GM19372 (cell line): Measurements from ENCODE around the gene AGXT2.
"Not testable (repeated sequence)": the region's sequence is repeated elsewhere in the genome, so short reads cannot be mapped to it uniquely, and the experiment has no call there.

Experiments
- ATAC-seq: cut with Tn5 transposase; IDR thresholded peaks from one replicate; pipeline ENCODE4 v1.9.1; 2021; ENCODE audit warnings: mild to moderate bottlenecking, low read depth, moderate library complexity; ENCODE audit not compliant: unreplicated experiment

AGXT2 gene

DNA sequence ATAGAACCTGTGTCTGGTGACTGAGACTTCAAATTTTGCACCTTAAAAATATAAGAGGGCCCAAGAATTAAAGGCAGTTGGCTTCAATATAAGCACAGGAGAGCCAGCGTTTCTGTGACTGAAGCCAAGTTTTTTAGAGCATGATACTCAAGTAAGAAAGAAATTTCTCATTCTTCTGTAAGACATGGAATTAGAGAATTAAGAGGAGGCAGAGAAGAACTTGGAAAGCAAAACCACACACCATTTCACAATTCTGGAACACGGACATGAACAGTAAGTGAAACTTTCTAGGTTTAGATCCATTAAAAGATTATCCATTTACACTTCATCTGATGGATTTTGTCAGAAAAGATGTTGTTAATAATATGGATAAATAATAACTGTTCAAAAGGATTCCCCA, 8.9 kb upstream of the AGXT2 start:
- ATAC-seq: no peak

DNA sequence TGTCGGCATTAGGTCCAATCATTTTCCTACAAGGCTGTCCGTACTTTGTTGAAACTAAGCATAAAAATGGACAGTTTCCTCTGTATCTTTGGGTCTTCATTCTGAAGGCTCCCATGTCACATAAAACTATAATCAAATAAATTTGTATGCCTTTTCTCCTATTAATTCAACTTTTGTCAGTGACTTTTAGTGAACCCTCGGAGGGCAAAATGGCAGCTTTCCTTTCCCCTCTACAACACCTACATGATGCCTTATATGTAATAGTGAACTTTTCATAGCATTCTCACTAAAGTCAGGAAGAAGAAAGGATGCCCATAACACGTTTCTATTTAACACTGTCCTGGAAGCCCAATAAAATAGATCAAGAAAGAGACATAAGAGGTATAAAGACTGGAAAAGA, 5.1 kb upstream of the AGXT2 start:
- no peak for ATAC-seq

DNA sequence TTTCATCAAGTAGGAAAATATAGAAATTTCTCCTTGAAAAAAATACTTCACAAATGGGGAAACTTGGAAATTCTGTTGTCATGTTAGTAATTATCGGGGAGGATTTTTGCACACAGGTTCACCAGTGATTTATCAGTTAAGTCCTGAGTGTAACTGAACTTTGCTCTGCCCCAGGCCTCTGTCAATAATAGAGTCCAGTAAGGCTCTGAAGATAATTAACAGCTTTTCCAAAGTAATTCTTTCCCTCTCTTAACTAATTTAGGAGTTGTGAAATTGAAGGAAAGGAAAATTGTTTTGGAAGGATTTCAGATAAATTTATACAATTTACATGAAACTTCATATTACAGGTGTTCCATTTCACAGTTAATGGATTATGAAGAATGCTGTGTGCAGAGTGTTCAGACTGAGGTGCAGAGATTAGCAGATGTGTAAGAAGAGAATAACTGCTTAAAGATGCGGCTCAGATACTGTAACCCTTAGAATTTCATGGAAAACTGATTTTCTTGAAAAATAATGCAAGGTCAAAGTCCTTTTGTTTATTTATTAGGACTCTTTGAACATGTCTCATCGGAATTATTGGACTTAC, 2.9 kb upstream of the AGXT2 start:
- ATAC-seq: no peak

DNA sequence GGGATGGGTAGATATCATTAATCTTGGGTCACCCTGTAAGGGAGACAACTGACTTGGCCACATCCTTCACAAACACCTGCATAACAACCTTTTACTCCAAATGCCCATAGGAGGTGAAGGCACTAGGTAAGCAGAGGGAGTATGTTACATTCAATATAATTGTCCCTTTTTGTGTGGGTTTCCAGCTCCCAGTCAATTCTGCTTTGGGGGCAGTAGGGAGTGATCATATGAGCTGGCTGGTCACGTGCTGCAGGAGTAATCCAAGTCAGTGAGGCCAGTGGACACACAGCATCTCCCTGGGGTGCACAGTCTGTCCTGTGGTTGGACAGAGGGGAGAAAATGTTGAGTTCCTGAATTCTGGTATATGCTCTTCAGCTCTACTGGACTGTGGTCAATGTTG, 1.2 kb upstream of the AGXT2 start:
- no peak for ATAC-seq

DNA sequence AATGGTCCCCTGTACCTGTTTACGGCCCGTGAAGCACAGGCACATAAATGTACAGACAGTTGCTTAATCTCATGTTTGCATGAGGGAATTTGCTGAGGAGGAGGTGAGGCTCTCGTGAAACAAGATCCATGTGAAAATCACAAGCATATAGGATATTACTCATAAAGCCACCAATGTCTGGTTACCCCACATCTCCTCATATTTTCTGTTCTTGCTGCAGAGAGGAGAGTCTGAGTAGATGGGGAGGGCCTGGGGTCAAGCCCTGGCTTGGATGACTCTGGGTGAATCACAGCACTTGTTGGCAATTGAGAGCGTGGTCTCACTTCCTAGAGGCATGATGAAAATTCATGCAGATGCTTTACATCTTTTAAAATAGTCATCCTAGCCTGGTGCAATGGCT, 975 bp downstream of the AGXT2 start:
- ATAC-seq: no peak

DNA sequence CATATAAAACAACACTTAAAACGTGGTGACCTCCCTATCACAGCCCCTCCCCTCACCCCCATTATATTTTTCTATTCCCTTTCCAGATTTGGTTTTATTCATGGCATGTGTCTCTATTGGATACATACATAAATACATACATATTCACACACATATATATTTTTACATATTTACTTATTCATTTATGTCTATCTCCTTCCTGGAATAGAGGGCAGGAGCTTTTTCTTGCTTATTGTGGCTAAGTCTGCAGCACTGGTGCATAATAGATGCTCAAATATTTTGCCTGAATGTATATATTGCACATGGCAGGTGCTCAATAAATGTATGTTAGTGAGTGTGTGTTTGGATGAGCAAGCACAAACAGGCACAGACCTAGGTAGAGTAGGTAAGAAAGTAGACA, 2.5 kb downstream of the AGXT2 start:
- no peak for ATAC-seq

DNA sequence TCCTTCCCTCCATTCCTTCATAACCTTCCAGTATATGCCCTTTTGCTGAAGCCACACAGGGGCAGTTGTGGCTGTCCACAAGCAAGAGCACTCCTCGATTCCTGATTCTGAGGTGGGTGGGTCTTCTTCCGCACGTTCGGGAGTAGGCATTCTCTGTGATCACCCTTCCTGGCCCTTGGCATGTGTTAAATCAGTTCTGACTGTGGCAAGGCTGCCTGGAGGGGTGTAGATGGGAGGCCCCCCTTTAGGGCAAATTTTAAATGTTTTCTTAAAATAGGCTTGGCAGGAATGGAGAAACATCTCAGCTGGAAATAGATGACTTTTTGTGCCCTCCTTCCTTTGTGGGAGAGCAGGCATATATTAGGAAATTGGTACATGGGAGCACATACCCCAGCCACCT, 3.1 kb downstream of the AGXT2 start:
- ATAC-seq: no peak

DNA sequence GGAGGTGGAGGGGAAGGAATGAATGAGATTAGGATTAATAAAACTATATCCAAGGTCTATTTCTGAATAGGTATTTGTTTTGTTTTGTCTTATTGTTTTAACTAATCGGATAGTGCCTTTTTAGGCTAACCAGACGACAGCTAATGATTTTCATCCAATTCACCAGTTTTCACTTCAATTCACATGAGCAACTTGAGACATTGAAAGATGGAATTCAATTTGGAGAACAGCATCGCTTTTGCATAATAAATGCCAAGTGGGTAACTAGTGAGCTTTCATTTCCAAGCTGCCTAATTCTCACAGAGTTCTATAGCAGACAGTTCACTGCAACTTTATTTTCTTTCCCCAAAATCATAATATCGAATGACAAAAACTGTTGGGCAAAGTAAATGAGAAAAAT, 5.0 kb downstream of the AGXT2 start:
- ATAC-seq: no peak

DNA sequence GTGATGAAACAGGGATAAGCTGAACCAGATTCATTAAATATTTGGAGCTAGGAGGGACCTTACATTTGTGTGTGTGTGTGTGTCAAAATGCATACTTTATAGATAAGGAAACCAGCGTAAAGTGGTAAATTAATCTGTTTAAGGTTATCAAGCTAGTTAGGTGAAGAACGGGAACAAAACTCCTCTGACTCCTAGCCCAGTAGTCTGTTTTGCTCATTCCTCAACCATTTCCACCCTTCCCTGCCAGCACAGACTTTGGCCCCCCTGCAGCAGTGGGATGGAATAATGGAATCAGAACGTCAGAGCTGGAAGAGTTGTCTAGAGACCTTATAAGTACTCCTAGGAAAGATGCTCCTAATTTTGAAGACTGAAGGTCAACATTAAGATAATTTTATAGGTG, 6.5 kb downstream of the AGXT2 start:
- ATAC-seq: no peak

DNA sequence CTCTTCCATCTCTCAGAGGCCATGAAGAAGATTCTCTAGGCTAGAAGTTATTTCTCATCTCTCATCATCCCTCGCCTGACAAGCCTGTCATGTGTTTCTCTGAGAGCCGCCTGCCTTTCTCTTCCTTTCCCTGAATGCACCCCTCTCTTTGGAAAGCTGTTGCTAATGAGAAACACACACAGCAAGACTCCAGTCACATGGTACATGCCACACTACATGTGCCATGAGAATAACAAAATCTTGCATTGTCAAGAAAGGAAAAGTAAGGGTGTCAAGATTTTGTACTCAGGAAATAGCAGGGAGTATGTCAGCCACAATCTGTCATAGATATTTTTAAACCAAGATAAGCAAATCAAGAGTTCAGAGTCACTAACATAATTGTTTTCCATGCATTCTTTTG, 8.9 kb downstream of the AGXT2 start:
- no peak for ATAC-seq

DNA sequence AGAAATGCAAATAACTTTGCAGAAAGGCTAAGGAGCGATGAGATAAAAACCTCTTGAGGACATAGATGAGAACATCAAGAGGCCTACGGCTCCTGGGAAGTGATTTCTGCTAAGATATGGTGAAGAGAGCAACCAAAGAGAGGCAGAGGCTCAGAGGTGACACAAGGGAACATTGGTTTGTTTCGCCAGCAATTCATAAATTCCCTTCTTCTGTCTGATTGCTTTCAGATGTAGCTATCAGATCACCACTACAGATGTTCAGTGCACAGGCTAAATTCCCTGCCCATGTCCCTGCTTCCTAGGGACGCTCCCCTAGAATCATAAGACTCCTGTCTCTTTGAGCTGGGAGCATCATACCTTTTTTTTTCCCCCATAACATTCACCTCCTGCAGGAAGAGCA, 11.2 kb downstream of the AGXT2 start:
- ATAC-seq: no peak

DNA sequence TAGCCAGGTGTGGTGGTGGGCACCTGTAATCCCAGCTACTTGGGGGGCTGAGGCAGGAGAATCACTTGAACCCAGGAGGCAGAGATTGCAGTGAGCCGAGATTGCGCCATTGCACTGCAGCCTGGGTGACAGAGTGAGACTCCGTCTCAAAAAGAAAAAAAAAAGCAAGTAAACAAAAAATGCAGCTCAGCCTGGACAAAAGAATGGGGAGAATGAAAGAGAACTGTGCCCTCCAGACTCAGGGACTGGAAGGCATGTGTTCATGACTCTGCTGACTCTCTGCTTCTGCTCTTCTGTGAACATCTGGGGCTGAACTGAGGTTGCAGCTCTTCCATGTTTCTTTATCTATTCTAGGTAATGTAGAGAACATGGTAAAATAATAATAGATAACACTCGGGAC, 11.8 kb downstream of the AGXT2 start:
- not testable (repeated sequence) for ATAC-seq

DNA sequence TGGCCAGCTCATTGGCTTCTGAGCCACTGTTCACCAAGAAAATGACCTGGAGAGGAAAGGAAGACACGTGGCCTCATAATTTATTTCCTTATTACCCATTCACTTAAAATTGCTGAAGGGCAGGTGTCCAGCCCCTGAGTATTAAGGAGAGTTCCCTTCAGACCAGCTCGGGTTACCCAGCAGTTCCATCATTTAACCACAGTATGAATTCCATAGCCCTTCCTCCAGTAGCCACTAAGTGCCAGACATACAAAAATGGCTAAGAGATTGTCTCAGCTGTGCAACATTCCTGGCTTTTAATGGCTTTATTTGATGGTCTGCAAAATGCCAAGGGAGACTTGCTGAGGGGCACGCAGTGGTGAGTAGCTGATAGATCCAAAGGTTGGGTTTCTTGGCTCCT, 12.5 kb downstream of the AGXT2 start:
- no peak for ATAC-seq

DNA sequence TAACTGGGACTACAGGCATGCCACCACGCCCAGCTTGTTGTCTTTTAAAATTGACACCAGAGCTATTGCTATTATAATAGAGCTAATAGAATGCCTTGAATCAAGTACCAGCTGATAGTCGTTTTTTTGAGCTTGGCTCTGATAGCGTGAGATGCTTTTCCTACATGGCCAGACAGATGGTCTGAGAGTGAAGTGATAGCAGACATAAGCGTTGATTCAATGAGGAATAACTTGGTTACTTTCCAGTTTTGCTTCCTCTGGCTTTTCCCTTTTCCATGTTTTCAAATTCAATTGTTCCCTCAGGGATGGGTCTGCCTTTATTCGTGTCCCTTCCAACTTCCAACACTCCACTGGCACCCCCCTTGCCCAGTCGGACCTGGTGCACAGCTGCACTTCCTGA, 15.4 kb downstream of the AGXT2 start:
- no peak for ATAC-seq

DNA sequence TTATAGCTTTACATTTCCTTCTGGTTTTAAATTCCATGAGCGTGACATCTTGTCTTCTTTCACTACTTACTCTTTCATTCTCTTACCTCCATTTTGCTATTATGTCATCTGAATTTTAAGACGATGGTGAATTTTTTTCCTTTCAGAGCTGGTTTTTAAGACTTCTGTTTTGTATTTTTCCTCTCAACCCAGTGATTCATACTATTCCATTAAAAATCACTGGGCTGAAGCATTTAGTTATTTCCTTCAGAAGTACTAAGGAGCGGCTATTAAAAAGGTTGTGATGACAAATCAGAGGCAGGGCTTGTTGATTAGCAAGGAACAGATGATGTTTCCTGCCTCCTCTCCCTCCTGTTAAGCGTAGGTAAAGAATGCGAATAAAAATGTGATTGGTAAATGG, 16.5 kb downstream of the AGXT2 start:
- no peak for ATAC-seq

DNA sequence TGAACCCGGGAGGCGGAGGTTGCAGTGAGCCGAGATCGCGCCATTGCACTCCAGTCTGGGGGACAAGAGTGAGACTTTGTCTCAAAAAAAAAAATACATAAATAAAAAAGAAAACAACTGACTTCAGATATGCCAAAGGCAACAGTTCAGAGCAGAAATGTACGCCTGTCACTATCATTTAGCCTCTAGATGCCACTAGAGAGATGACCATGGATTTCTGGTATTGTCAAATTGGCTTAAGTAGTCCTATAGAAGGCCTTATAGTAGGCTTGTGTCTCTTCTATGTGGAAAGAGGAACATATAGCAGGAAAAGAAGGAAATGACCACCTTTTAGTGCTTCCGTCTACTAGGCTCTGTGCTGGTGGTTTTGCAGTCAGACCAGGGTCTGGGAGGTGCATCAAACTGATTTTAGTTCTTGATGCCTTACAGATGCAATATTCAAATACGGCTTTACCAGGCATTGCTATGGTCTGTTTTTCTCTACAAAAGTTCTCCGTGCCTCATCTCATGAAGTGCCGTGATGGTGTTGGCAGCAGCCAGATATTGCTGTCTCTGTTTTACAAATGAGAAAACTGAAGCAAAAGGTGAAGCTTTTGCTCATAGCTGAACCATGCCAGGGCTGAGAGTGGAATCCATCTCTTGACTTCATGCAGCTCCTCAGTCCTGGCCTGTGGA, 17.2 kb downstream of the AGXT2 start:
- ATAC-seq: no peak

DNA sequence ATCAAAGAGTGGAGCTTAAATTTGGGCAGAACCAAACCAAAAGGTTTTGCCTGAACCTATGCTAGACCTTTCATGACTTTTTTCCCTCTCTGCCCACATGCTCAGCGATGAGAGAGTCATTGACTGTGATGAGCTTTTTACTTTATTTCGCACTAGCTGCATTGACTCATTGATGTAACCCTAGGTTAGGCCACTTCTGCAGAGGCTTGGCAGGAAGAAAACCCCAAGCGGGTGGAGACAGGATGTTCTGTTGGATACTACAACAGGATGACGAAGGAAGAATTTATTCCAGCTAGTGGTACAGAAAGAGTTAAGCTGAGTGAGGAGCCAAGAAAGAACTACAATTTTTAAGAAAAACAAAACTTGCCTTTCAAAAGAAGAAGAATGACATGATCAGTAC, 18.4 kb downstream of the AGXT2 start:
- ATAC-seq: no peak

DNA sequence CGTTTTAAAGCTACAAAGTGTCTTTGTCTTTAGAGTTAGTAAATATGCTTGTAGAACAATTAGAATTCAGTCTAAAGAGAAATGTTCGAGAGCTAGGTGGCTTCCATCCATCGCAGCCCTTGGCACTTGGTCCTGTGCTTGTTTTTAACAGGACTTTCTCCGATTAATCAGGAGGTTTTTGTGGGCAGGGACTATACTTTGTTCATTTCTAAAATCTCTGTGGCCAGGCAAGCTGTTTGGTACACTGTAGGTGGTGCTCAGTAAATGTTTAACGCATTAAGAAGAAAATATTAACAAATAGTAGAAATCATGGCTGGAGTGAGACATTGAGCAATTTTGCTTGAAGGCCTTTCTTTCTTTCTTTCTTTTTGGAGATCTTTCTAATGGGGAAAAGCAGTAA, 20.8 kb downstream of the AGXT2 start:
- no peak for ATAC-seq

DNA sequence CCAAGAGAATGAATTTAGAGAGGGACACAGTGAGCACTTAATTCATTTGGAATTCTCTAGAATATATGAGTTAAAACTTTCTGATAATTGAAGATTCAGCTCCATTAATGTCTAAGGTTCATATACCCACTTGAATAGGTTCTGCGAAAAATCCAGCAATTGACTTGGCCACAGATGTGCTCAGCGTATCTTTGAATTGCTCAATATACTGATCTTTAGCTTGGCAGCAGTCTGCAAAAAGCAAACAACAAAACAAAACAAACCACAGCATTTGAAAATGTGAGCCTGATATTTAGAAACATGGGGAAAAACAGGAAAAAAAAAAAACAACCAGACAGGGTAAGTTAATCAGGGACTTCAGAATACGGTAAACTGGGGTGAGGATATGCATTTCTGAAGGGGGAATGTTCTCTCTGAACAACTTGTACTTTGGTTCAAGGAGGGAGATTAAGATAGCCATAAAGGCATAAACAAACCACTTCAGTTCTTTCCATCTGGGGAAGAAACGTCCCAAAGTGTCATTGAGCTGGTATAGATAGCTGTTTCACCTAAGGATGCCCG, 21.4 kb downstream of the AGXT2 start:
- ATAC-seq: no peak

DNA sequence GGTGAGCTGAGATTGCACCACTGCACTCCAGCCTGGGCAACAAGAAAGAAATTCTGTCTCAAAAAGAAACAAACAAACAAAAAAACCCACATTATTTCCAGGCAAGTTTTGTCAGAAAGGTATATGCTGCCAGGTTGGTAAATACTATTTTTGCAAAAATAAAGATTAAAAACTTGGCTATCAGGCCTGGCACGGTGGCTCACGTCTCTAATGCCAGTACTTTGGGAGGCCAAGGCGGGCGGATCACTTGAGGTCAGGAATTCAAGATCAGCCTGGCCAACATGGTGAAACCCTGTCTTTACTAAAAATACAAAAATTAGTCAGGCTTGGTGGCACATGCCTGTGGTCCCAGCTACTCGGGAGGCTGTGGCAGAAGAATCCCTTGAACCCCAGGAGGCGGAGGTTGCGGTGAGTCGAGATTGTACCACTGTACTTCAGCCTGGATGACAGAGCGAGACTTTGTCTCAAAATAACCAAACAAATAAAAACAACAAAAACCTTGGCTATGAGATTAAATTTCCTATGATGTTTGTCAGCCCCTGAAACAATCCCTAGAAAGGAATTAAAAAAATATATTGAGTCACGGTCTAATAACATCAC, 22.7 kb downstream of the AGXT2 start:
- ATAC-seq: no peak

DNA sequence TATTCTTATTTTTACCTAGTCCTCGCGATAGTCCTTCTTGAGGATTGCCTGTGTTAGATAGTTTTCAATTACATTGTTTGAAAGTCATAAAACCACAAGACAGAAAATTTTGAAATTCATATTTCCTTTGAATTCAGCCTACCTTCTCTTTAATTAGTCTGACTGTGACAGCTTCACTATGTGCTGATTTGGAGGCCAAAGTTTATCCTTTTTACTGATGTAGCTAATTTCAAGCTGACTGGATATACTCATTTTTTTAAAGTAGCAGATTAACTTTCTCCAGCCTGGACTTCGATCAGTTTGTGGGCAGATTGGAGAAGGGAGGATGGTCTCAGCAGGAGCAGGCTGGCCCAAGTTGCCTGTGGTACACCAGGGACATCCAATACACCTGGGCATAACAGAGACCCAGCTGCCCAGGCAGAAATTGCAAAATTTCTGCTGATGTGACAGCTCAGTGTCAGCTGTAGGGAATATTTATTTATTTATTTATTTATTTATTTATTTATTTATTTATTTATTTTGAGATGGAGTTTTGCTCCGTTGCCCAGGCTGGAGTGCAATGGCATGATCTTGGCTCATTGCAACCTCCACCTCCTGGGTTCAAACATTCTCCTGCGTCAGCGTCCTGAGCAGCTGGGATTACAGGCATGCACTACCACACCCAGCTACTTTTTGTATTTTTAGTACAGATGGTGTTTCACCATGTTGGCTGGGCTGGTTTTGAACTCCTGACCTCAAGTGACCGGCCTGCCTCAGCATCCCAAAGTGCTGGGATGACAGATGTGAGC, 24.2 kb downstream of the AGXT2 start:
- no peak for ATAC-seq
